SIG-M5 treated with dmso at 0.1 percent for 504 hours (cell line): ENCODE results near the gene PTPRG.

ENCODE experiments used
- DNase-seq: peaks from one replicate; lab custom pipeline; 2025; ENCODE audit not compliant: unreplicated experiment; lab: John Stamatoyannopoulos, UW

The PTPRG gene

GRCh38 chr3:61884794-61885193 lies 323.4 kb downstream of the PTPRG start:
- no peak for DNase-seq

- DNase-seq: no peak
These were observed 324.0 kb downstream of the PTPRG start for GRCh38 chr3:61885414-61885813.

GRCh38 chr3:61887206-61887605 lies 325.8 kb downstream of the PTPRG start:
- DNase-seq: no peak

- DNase-seq: no peak
These were observed 327.9 kb downstream of the PTPRG start for GRCh38 chr3:61889259-61889658.

GRCh38 chr3:61890167-61890566 lies 328.8 kb downstream of the PTPRG start:
- DNase-seq: no peak

- DNase-seq: no peak
These were observed 329.2 kb downstream of the PTPRG start for GRCh38 chr3:61890586-61890985.

GRCh38 chr3:61892891-61893290 lies 331.5 kb downstream of the PTPRG start:
- no peak for DNase-seq

- no peak for DNase-seq
These were observed 332.6 kb downstream of the PTPRG start for GRCh38 chr3:61893840-61894566.

GRCh38 chr3:61894988-61895935 lies 333.9 kb downstream of the PTPRG start:
- DNase-seq: peak; percentile 76

GRCh38 chr3:61896251-61896650 lies 334.9 kb downstream of the PTPRG start:
- DNase-seq: no peak

- DNase-seq: no peak
These were observed 336.5 kb downstream of the PTPRG start for GRCh38 chr3:61897848-61898247.

GRCh38 chr3:61899700-61900462 lies 338.5 kb downstream of the PTPRG start:
- DNase-seq: no peak

- DNase-seq: no peak
These were observed 340.1 kb downstream of the PTPRG start for GRCh38 chr3:61901496-61901895.

- DNase-seq: no peak
These were observed 340.6 kb downstream of the PTPRG start for GRCh38 chr3:61901986-61902385.

GRCh38 chr3:61903074-61903473 lies 341.7 kb downstream of the PTPRG start:
- DNase-seq: no peak

GRCh38 chr3:61903931-61904657 lies 342.7 kb downstream of the PTPRG start:
- no peak for DNase-seq

- DNase-seq: no peak
These were observed 345.9 kb downstream of the PTPRG start for GRCh38 chr3:61907210-61907795.

GRCh38 chr3:61908382-61908781 lies 347.0 kb downstream of the PTPRG start:
- no peak for DNase-seq

GRCh38 chr3:61910732-61911131 lies 349.4 kb downstream of the PTPRG start:
- DNase-seq: no peak

GRCh38 chr3:61912158-61912557 lies 350.8 kb downstream of the PTPRG start:
- no peak for DNase-seq
